GM19025 (cell line): ENCODE results near the gene EVA1A.

Experiments
- ATAC-seq: cut with Tn5 transposase; IDR thresholded peaks from one replicate; pipeline ENCODE4 v1.9.1; 2021; ENCODE audit warnings: mild to moderate bottlenecking, low read depth, moderate library complexity; ENCODE audit not compliant: unreplicated experiment

The EVA1A gene

DNA sequence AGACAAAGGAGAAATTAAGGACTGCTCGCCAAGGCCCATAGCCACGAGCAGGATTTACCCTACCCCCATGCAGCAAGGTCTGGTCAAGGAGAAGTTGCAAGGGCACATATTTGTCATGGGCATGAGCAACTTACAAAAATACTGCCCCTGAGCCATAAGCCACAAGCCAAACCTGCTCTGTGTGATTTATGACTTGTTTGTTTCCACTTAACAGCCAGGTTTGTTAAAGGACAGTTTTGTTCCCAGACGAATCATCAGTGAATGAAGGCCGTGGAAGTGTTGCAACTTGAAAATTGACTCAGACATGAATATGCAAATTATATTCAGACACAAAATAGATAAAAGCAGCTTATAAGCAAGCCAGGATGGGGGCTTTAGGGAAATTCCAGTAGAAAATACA is 31.3 kb upstream of the EVA1A start:
- no peak for ATAC-seq

GRCh38 chr2:75589391-75590105 is 28.8 kb upstream of the EVA1A start:
- ATAC-seq, result no peak

DNA sequence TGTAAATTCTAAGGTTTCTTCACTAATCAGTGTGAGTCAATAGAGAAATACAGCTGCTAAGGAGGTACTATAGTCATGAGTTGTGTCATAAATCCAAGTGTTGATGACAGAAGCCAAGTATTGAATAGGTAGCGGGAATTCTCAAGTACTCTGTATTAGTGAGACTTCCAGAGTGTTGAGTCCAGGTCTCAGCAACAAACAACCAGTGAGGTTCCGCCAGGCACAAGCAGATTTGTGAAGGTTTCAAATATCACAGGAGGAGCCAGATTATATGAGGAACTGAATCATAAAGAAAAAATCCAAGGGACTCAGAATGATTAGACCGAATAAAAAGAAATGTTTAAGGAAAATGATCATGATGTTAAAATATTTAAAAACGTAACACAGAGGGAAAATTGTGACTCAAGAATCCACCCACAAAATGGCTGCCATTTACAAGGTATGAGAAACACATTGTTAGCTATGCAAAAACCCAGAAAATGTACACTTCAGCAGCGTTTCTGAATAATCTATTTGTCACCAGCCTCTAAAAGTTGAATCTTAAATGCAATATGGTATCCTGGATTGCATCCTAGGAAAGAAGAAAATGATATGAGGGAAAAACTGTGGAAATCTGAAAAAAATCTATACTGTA is 27.3 kb upstream of the EVA1A start:
- ATAC-seq, result no peak

DNA sequence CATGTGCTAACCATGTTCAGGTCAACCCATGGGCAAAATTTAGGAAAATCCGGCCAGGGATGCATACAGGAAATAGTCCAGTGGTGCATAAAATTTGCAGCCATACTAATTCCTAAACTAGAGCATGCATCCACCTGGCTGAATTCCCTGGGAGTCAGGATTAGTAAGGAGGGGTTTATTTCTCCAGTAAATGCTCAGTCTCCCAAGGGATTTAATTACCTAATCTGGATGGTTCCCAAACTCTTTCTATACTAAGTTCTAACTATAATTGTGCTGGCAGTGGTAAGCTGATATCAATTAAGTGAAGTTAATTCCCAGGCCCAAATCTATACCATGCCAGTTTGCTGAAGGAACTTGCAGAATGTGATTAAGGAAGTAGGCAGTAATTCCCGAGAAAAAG is 26.2 kb upstream of the EVA1A start:
- no peak for ATAC-seq

- no peak for ATAC-seq
Observed at GRCh38 chr2:75582840-75583239, 22.1 kb upstream of the EVA1A start.

GRCh38 chr2:75580606-75581005 is 19.9 kb upstream of the EVA1A start:
- no peak for ATAC-seq

GRCh38 chr2:75580156-75580555 is 19.4 kb upstream of the EVA1A start:
- ATAC-seq, result no peak

DNA sequence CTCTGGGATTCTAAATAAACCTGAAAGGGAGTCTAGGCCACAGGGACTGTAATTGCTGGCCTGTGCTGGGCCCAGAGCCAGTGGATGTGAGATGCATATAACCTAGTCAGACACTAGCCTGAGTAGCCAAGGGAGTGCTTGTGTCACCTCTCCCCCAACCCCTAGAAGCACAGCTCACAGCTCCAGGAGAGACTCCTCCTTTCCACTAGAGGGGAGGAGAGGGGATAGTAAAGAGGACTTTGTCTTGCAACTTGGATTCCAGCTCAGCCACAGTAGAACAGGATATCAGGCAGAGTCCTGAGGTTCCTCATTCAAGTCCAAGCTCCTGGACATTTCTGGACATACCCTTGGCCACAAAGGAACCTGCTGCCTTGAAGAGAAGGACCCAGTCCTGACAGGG is 18.4 kb upstream of the EVA1A start:
- no peak for ATAC-seq

- ATAC-seq, result no peak
Observed at GRCh38 chr2:75577280-75577679, 16.5 kb upstream of the EVA1A start.

DNA sequence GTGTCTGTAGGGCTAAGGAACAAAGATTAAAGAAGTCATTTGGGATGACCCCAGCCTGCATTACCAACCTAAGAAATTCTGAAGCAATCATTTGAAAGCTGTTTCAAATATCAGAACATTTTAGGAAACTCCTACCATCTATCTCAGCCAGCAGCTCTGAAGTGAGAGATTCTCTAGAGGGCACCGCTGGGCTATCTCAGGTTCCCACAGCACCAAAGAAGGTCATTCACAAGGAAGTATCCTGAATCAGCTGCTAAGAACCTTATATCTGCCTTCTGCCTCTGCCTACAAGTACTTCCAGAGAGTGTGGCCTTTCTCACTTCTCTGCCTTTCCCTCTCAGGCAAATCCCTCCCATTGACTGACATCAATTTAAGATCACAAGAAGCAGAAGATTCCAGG is 13.4 kb upstream of the EVA1A start:
- ATAC-seq, result no peak

DNA sequence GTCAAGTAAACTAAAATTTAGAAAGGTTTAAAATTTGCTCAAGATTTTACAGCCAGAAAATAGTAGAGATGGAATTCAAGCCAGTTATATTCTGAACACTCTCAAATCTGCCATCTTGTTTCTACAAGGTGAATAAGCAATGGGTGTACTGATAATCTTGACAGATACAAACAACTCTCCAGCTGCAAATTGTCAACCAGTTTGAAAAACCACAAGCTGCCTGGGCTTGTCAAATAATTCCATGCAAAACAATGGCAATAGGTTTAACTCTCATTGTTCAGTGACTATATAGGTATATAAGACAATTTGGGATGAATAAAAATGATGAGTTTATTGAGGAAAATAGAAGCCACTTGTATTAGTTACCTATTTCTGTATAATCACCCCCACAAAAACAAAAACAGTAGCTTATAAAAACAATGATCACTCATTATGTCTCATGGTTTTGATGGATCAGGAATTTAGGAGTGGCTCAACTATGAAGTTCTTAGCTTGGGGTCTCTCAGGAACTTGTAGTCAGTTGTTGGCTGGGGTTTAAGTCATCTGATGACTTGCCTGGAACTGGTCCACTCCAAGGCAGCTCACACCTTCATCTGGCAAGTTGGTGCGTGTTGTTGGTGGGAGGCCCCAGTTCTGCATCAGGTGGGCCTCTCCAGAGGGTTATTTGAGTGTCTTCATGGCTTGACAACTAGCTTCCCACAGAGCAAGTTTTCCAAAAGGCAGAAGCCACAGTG is 12.6 kb upstream of the EVA1A start:
- no peak for ATAC-seq

DNA sequence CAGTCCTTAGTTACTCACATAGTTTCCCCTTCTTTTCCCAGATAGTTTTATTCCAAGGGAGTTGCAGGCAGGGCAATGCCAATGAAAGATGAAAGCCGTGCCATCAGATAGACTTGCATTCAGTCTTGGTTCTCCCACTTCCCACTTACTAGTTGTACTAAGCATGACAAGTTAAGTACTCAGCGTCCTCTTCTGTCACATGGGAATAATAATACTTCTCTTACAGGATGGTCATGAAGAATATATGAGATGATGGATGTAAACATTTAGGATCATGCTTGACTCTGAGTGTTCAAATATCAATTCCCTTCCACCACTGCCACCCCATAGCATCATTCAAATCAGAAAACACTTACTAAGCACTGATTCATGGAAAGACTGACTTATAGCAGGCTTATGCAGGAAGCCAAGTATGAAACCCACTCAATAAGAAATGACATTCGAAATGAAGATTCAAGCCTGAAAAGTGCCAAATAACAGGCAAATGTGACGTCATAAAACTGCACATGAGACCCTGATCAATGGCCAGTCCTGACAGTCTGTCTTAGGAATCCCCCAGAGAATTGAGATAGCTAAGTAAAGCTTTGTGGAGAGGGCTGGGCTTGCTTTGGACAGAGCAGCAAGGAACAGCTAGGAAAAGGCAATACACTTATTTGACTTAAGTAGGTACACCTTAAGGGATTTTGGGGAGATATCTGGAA is 11.1 kb upstream of the EVA1A start:
- no peak for ATAC-seq

- no peak for ATAC-seq
Observed at GRCh38 chr2:75570948-75571729, 10.4 kb upstream of the EVA1A start.

- no peak for ATAC-seq
Observed at GRCh38 chr2:75570024-75570947, 9.5 kb upstream of the EVA1A start.

GRCh38 chr2:75569546-75569945 is 8.8 kb upstream of the EVA1A start:
- ATAC-seq, result no peak

- ATAC-seq, result no peak
Observed at GRCh38 chr2:75568174-75568573, 7.4 kb upstream of the EVA1A start.

DNA sequence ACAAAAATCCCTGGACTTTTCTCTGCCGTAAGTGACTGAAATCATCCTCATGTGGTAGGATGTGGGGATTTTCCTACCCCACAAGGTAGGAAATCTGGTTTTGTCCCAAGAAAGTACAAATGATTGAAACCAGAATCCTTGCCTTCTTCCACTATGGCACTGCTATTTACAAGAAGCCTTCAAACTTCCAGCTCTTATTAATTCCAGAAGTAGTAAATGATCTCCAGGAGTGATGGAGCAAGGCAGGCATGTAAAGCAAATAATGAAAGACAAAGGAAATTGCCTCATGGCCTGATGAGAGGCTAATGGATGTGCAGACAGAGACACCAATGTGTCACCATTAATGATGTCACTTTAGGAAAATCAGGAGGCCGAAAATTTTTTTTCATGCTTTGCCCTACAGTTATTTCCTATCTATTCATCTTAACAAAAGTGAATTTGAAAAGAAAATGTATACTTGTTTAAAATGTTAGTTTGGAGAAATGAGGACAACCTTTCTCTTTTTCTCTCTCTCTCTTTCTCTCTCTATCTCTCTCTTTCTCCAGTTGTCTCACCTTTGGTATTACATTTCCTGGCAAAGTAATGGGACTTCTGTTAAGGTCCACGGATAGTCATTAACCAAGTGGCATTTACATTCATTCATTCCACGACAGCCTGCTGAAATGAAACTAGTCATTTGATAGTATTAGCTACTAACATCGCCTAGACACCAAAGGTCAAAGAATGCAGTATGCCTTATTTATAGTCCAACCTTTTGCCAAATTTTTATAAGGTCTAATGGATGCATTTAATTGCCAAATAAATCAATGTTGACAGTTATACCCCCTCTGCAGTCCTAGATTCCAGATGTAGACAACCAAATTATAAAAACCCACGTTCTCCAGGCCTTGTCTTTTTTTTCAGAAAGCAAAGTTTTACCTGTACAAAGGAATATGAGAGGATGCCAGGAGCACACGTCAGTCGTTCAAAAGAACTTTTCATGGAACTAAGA is 5.0 kb upstream of the EVA1A start:
- no peak for ATAC-seq

DNA sequence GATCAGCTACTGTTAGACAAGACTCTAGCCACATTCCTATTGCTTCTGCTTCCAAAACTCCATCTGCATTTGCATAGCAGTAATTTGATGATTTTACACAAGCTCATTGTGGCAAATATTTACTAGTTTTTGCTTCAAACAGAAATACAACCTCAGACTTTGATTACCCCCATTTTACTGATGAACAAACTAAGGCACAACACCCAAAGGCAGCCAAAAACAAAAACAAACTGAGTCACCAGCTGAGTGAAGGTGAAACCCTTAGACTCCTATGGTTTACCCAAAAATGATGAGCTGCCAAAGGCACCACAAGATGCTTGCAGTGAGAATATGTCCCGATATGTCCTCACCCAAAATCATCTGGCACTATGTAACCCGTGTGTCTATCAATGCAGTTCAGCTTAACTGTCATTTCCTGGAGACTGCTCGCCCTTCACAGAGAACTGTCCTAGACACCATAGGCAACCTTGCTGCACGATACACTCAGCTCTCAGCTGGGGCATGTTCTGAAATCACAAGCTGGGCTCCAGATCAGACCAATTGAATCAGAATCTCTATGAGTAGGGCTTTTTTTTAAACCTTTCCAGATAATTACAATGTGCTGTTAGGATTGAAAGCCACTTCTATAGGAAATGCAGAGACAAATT is 4.1 kb upstream of the EVA1A start:
- ATAC-seq, result no peak
